Measurements from ENCODE around the gene SLC23A3.

SLC23A3 gene

DNA sequence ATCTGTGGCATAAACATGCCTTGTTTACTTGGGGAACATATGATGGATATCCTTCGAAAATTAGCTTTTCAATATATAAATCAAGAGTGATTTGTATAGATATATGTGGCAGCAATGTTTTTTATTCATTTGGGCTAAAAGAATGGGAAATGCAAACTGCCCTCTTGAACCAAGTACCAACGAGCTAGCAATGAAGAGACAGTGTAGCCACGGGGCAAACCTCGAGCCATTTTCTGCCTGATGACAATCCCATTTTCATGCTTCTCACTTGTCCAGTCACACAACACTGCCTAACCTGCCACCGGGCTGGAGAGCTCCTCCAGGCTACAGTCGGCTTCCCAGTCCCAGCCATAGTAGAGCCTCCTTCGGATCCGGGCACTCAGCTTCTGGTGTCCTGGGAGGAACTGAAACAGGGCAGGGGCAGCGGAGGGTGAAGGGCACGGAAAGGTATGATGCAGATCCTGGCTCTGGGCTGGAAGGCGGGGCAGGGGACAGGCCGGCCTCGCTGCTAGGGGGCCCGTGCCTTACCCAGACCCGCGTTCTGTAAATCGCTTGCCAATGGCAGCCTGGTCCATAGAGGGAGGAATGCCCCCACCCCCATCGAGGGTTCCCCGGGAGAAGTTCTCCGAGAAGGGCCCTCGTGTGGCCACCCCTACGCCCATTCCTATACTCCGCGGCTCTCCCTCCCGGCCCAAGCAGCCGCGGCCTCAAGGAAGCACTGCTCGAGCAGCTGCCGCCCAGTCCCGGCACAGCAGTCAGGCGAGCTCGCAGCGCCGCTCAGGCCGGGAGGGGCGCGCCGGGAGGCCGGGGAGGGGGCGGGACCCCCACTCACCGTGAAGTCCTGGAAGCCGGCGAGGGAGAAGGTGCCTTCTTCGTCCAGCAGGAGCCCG is 6.3 kb upstream of the SLC23A3 start:
- DNase-seq: peak; percentile 21

DNA sequence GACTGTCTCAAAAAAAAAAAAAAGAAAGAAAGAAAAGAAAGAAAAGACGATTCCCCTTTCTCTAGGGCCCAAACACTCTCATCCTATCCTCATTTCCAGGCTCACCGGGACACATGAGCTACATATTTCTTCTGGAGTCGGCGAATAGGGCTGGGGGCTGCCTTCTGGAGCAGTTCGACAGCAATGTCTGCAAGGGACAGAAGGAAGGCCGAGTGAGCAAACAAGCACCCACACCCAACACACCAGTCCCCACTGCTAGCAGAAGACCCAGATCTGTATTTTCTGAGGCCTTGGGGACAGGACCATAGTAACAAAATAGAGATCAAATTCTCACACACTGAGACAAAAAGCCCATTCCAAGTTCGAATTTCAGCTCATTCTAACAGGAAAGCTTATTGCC is 5.7 kb upstream of the SLC23A3 start:
- DNase-seq: no peak

- no peak for DNase-seq
Measured at GRCh38 chr2:219174801-219175200, 5.0 kb upstream of the SLC23A3 start.

GRCh38 chr2:219174146-219174545 is 4.3 kb upstream of the SLC23A3 start:
- DNase-seq: no peak

GRCh38 chr2:219173176-219173575 is 3.3 kb upstream of the SLC23A3 start:
- no peak for DNase-seq

DNA sequence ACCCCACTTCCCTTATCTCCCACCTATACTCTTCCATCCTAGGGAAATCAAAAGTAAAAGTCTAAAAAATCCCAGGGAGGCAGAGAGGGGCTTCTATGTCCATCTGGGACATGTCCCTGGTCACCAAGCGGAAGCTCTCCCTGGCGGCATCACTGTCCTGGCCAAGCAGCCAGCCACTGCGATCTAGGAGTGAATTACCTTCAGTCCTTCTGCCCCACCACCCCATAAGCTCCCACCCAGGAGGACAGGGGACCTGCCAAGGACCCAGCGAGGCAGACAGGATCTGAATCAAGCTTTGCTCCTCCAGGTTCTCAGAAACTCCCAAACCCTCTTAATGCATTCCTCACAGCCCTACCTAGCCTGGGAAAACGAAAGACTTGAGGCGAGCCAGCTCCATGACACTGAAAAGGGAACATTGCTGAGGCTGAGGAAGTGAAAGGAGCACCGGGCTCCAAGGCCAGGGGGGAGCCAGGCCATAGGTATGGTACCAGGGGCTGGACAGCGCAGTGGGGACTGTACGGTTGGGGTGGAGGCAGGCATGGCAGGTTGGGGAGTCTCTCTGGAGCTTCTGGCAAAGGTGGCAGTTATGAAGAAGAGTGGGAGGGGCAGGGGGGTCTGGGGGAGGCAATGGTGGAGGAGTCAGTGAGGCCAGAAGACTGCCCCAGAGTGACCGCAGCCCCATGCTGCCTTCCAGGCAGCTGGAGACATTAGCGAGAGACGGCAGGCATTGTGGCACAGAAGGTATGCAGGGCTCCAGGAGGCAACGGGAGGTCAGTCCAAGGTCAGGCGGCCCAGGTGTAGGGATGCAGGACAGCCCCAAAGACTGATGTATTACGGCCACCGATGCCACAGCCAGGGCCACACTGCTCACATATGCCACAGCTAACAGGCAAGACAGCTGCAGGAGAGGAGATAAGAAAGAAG is 2.7 kb upstream of the SLC23A3 start:
- DNase-seq: no peak

GRCh38 chr2:219171231-219171651 is 1.4 kb upstream of the SLC23A3 start:
- DNase-seq: peak; percentile 18

DNA sequence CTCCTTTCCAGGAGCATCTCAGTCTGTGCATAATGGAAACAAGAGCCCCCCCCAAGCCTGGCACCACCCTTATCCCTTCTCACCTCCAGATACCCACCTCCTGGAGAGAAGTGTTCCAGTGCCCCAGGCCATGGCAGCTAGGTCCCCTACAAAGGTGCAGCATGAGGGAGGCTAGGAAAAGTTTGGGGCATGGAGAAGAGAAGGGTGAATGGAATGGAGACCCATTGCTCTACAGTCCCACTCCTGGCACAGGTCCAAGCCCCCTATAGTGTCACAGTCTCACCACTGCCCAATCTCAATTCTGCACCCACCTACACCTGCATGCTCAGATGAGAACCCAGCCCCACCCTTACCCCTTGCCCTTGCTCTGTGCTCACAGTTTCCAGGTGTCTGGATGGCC is 897 bp downstream of the SLC23A3 start:
- DNase-seq: no peak

DNA sequence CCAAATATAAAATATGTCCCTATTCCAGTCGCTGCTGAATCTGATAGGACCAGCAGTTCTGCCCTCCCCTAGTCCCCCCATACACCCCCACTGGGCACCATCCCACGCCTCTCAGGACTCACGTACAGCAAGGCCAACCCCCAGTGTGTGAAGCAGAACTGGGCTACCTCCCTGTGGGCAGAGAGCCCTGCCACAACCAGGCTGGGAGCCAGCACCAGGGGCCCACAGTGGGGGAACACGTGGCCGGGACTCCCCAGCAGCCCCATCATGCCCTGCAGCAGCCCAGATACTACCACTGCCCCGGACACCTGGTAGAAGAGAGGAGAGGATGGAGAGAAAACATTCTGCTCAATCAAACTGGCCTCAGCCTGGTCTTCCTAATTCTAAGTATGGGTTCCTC is 1.3 kb downstream of the SLC23A3 start:
- DNase-seq: no peak

DNA sequence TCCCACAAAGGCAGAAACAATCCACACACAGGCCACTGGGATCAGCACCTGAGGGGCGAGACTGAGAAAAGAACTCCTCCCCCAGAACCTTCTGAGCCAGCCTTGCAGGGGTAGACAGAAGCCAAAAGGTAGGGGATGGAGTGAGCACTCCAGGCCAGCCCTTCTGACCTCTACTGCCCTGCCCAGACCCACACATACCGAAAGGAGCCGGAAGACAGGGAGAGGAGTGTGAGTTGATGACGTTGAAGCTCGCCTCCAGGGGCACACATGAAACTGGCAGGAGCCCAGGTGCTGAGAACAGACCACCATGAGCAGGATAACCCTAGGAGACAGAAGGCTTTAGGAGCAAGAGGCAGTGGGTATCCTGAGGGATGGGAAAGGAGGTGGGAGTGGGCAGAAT is 1.8 kb downstream of the SLC23A3 start:
- no peak for DNase-seq

GRCh38 chr2:219165058-219165911 is 4.5 kb downstream of the SLC23A3 start:
- DNase-seq: no peak

GRCh38 chr2:219163156-219163555 is 6.7 kb downstream of the SLC23A3 start:
- DNase-seq: no peak

DNA sequence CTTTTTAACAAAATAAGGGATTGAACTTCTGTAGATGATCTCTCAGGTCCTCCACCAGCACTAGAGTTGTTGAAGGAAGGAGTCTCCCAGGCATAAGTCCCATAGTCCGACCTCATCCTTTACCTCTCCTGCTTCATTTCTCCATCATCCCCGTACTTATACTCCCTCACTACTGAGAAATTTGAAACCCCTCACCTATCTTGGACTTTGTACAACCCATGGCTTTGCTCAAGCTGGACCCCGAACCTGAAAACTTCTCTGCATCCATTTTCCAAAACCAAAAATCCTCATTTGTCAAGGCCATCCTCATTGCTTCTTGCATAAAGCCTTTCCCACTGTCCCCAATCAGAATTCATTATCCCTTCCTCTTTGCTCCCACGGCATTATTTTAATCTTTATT is 8.7 kb downstream of the SLC23A3 start:
- DNase-seq: no peak

- DNase-seq: peak; percentile 91
Measured at GRCh38 chr2:219160186-219161017, 9.4 kb downstream of the SLC23A3 start, which contains the start of gene NHEJ1. TSS of gene NHEJ1 (minus strand) at chr2:219160815. CDS start at chr2:219158362, 2,453 bp downstream.

GRCh38 chr2:219159771-219160185 is 10.1 kb downstream of the SLC23A3 start:
- DNase-seq: no peak

DNA sequence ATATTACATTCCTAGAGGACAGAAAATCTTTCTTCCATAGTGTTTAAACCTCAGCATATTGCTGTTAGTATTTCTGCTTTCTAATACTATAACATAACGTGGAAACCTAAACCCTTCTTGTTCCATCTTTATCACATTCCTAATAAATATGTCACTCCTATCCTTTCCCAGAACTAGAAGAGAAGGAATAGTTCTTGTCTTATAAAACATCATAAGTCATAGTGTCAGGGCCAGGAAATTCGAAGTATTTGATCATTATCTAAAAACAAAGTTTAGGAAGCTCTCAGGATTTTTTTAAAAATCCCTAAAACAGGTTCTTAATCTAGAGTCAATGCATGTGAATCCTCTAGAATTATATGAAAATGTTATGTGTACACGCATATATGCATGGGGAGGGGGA is 11.2 kb downstream of the SLC23A3 start:
- no peak for DNase-seq

- DNase-seq: no peak
Measured at GRCh38 chr2:219158025-219158424, 11.8 kb downstream of the SLC23A3 start.

DNA sequence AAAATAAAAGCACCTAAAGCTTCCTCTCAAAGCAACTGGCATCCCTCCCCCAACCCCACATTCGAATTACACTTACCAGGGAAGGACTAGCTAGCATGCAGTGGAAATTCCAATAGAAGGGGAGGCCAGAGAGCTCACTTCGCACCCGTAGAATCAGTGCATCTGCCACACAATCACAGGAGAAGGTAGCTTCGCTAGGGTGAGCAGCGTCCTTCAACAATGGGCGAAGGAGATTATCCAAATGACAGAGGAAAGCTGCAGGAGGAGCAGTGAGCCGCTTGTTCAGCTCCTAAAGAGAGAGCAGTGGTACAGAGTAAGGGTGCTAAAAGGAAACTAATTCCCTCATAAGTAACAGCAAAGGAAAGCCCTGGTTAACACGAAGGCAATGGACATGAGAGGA is 12.4 kb downstream of the SLC23A3 start:
- no peak for DNase-seq

GRCh38 chr2:219155054-219155644 is 14.7 kb downstream of the SLC23A3 start:
- DNase-seq: peak; percentile 61

- no peak for DNase-seq
Measured at GRCh38 chr2:219149667-219150066, 20.2 kb downstream of the SLC23A3 start.

GRCh38 chr2:219142329-219142728 is 27.5 kb downstream of the SLC23A3 start:
- DNase-seq: no peak

All from KG1 (cell line).